CD14-positive monocyte (primary cell): ENCODE results near the gene ADAR. TPM values are rescaled to one million over a fixed set of nuclear protein-coding genes. Genes with fewer than 3 reads are reported as not detected.

Experiments
- DNase-seq, 3 donors: peaks; one replicate each; pipeline ENCODE4 v3.0.0-alpha.2; 2011 to 2022
- H2AFZ ChIP-seq: 2 replicates; pipeline ENCODE4 v1.6.0; 2012; ENCODE audit warnings: mild to moderate bottlenecking, low read depth, low read length, inconsistent platforms; ENCODE audit not compliant: insufficient read depth, poor library complexity, severe bottlenecking
- H3K27ac ChIP-seq, 2 donors: 1 replicate in 1 of 2; 2 replicates in 1 of 2; pipeline ENCODE4 v1.5.1; 2012 to 2013; ENCODE audit warnings: low read length in 2 of 2, control low read depth in 1 of 2, inconsistent platforms in 1 of 2, low read depth in 1 of 2, mild to moderate bottlenecking in 1 of 2
- H3K27me3 ChIP-seq, 2 donors: one replicate each; pipeline versions ENCODE4 v1.6.0 to v1.6.1; 2011 to 2013; ENCODE audit warnings: low read length in 2 of 2; ENCODE audit not compliant: control insufficient read depth in 2 of 2, insufficient read depth in 2 of 2
- H3K36me3 ChIP-seq, 2 donors: replicated peaks in 1 of 2; 1 replicate in 1 of 2; 2 replicates in 1 of 2; pipeline versions ENCODE4 v1.5.1 to v1.6.1; 2012 to 2013; ENCODE audit warnings: low read length in 2 of 2, control low read depth in 1 of 2, inconsistent platforms in 1 of 2, mild to moderate bottlenecking in 1 of 2; ENCODE audit not compliant: insufficient read depth in 2 of 2, control insufficient read depth in 1 of 2
- H3K4me1 ChIP-seq, 2 donors: 1 replicate in 1 of 2; 2 replicates in 1 of 2; pipeline versions ENCODE4 v1.5.1 to v1.6.1; 2012 to 2013; ENCODE audit warnings: low read length in 2 of 2, control low read depth in 1 of 2, inconsistent platforms in 1 of 2, mild to moderate bottlenecking in 1 of 2, moderate library complexity in 1 of 2; ENCODE audit not compliant: insufficient read depth in 2 of 2, control insufficient read depth in 1 of 2
- H3K4me2 ChIP-seq: replicated peaks from 2 replicates; pipeline ENCODE3; 2012; ENCODE audit warnings: low read length, moderate library complexity, mild to moderate bottlenecking; ENCODE audit not compliant: poor library complexity, severe bottlenecking; ENCODE audit errors: extremely low read depth
- H3K4me3 ChIP-seq, 3 experiments: fragments of 200-600 bp in 1 of 3; sonication (generic) in 1 of 3; replicated peaks in 1 of 3; 1 replicate in 2 of 3; 2 replicates in 1 of 3; pipeline ENCODE4 v1.5.1; 2011 to 2013; ENCODE audit warnings: low read length in 3 of 3, mild to moderate bottlenecking in 3 of 3, control low read depth in 2 of 3, low read depth in 2 of 3, inconsistent platforms in 1 of 3, moderate library complexity in 1 of 3
- H3K79me2 ChIP-seq: 2 replicates; pipeline ENCODE4 v1.6.0; 2012; ENCODE audit warnings: mild to moderate bottlenecking, control low read depth, inconsistent platforms, low read length, moderate library complexity; ENCODE audit not compliant: insufficient read depth
- H3K9ac ChIP-seq: 2 replicates; pipeline ENCODE4 v1.6.0; 2017; ENCODE audit warnings: low read length, mild to moderate bottlenecking; ENCODE audit not compliant: insufficient read depth, poor library complexity, severe bottlenecking
- H3K9me3 ChIP-seq, 2 donors: replicated peaks in 1 of 2; 1 replicate in 1 of 2; 2 replicates in 1 of 2; pipeline versions ENCODE4 v1.5.1 to v1.6.1; 2012 to 2013; ENCODE audit warnings: low read length in 2 of 2, control low read depth in 1 of 2; ENCODE audit not compliant: control insufficient read depth in 1 of 2, insufficient read depth in 1 of 2
- H4K20me1 ChIP-seq: 2 replicates; pipeline ENCODE4 v1.6.0; 2012; ENCODE audit warnings: mild to moderate bottlenecking, low read length, control low read depth, moderate library complexity; ENCODE audit not compliant: insufficient read depth
- H3K27ac Mint-ChIP-seq, 7 donors: one replicate each; pipeline ENCODE4 v1.8.0; 2020; ENCODE audit warnings: mild to moderate bottlenecking in 7 of 7, mixed read lengths in 7 of 7, moderate library complexity in 6 of 7, inconsistent platforms in 2 of 7
- H3K27me3 Mint-ChIP-seq, 3 donors: one replicate each; pipeline ENCODE4 v1.8.0; 2021 to 2022; ENCODE audit warnings: low read depth in 3 of 3, mild to moderate bottlenecking in 3 of 3, mixed read lengths in 3 of 3, moderate library complexity in 3 of 3, inconsistent platforms in 1 of 3
- H3K36me3 Mint-ChIP-seq, 2 donors: one replicate each; pipeline ENCODE4 v1.8.0; 2020; ENCODE audit warnings: mixed read lengths in 2 of 2, inconsistent platforms in 1 of 2, mild to moderate bottlenecking in 1 of 2
- H3K4me1 Mint-ChIP-seq: one replicate; pipeline ENCODE4 v1.8.0; 2020; ENCODE audit warnings: mild to moderate bottlenecking, mixed read lengths
- H3K4me3 Mint-ChIP-seq, 2 donors: one replicate each; pipeline ENCODE4 v1.8.0; 2020; ENCODE audit warnings: mild to moderate bottlenecking in 2 of 2, mixed read lengths in 2 of 2, moderate library complexity in 1 of 2
- H3K9me3 Mint-ChIP-seq, 7 donors: one replicate each; pipeline ENCODE4 v1.8.0; 2020 to 2022; ENCODE audit warnings: mixed read lengths in 7 of 7, mild to moderate bottlenecking in 6 of 7, moderate library complexity in 6 of 7, inconsistent platforms in 2 of 7
- WGBS: methylation state at CpG from one replicate; pipeline ENCODE4 v1.1.5; 2013; ENCODE audit warnings: missing lambda C conversion rate; ENCODE audit not compliant: insufficient coverage; 5-methylcytosine and 5-hydroxymethylcytosine counted together
- intact Hi-C, 2 donors: fragments of 100-400 bp; cut with micrococcal nuclease; formaldehyde crosslinking; loops; one replicate each; pipeline versions ENCODE4 v1.15.0 to v1.15.1; 2023
- polyA plus RNA-seq, 3 donors: library from polyadenylated mRNA; depleted of rRNA in 1 of 3; unstranded in 2 of 3; stranded (reverse) in 1 of 3; fragments of 300-500 nt in 2 of 3; fragments of >200 nt in 1 of 3; fragmentation: Illumina TruSeq in 2 of 3; gene quantifications; 1 replicate in 2 of 3; 2 replicates in 1 of 3; pipeline ENCODE4 v1.2.3, GENCODE V29; 2012 to 2021
- TF ChIP-seq, protein P1 (sequence below): fragments of 200-600 bp; IDR thresholded peaks from one replicate; pipeline ENCODE4 v1.8.0; 2022; ENCODE audit warnings: antibody characterized with exemption, mild to moderate bottlenecking

ADAR gene
- polyA plus RNA-seq, 3 donors = 57.3 to 100 (median 91.6) TPM

DNA sequence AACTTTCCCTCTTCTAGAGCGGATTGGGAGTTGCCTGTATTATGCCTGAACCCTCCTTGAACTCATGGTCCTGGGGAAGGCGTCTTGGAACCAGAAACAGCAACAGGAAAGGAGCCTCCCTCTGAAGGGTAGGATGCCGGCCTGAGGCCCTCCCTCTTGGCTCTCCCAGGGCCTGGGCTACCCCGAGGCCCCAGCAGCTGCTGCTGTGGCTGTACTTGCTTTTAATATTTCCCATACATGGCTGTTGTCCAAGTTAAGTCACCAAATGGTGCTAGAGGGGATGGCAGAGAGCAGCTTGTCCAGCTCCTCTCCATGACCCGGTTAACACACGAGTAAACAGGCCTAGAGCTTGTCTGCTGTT lies 29.9 kb downstream of the ADAR start:
- H3K79me2 ChIP-seq = no peaks in the 10 kb centered on the region
- Mint-ChIP-seq H3K36me3 (peaks cover 45 to 48% of the 10 kb centered on the region in 2 donors), H3K27me3 (peaks cover 1 to 6% (median 3%) of the 10 kb centered on the region in 3 donors), H3K4me3 (no peak overlapping the region), H3K9me3 (no peaks in the 10 kb centered on the region), H3K27ac (peak overlapping the region in 4 of 7 donors; percentile 36 to 56 (median 40)), H3K4me1 (no peaks in the 10 kb centered on the region)
- no peaks in the 10 kb centered on the region for H3K27me3 ChIP-seq
- WGBS = 86% methylated on average over 5 of the region's 6 CpGs
- peaks cover 65% of the 10 kb centered on the region for H4K20me1 ChIP-seq
- TF ChIP-seq, protein P1, sequence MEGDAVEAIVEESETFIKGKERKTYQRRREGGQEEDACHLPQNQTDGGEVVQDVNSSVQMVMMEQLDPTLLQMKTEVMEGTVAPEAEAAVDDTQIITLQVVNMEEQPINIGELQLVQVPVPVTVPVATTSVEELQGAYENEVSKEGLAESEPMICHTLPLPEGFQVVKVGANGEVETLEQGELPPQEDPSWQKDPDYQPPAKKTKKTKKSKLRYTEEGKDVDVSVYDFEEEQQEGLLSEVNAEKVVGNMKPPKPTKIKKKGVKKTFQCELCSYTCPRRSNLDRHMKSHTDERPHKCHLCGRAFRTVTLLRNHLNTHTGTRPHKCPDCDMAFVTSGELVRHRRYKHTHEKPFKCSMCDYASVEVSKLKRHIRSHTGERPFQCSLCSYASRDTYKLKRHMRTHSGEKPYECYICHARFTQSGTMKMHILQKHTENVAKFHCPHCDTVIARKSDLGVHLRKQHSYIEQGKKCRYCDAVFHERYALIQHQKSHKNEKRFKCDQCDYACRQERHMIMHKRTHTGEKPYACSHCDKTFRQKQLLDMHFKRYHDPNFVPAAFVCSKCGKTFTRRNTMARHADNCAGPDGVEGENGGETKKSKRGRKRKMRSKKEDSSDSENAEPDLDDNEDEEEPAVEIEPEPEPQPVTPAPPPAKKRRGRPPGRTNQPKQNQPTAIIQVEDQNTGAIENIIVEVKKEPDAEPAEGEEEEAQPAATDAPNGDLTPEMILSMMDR = no peak
- H3K4me2 ChIP-seq = no peak overlapping the region
- no peaks in the 10 kb centered on the region for H3K4me1 ChIP-seq
- H3K36me3 ChIP-seq = peaks cover 44 to 50% of the 10 kb centered on the region in 2 donors
- no peak overlapping the region for H3K4me3 ChIP-seq
- intact Hi-C loops = no loop called here
- no peaks in the 10 kb centered on the region for H3K9me3 ChIP-seq
- no peak overlapping the region for H3K27ac ChIP-seq
- no peak overlapping the region for H2AFZ ChIP-seq
- no peak for DNase-seq
- no peak overlapping the region for H3K9ac ChIP-seq

DNA sequence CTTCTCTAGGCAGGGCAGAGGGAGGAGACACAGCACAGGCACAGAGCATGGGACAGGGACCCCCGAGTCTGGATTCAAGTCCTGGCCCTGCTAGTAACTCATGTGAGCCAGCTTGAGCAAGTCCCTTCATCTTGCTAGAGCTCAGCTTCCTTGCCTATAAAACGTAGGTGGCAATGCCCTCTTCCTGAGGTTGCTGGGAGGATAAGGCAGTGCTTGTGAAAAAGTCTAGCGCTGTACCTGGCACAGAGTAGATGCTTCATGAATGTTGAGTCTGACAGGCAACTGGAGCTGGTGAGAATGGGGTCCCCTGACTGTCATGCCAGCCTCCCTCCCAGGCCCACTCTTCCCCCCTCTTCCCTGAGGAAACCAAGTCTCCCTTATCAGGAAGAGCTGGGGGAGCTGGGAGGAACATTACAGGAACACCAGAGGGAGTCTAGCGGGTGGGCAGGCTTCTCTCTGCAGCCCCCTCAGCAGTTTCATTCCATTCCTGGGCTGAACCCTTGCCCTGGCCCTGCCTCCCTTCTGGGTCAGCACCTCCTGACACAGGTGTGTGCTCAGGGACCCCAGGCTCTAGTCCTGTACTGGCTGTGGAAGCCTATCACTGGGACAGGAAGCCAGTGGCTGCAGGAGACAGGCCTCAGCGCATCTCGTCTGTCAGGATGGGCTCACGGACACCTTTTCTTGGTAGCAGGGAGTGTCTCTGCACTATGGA lies 30.5 kb downstream of the ADAR start:
- H3K4me2 ChIP-seq = no peak overlapping the region
- no peak overlapping the region for H2AFZ ChIP-seq
- TF ChIP-seq, protein P1 = no peak
- no peaks in the 10 kb centered on the region for H3K9me3 Mint-ChIP-seq
- no peak for DNase-seq
- no peak overlapping the region for H3K4me3 ChIP-seq
- H3K27me3 ChIP-seq = no peaks in the 10 kb centered on the region
- peaks cover 41 to 43% of the 10 kb centered on the region in 2 donors for H3K36me3 Mint-ChIP-seq
- intact Hi-C loops = no loop called here
- peaks cover 1 to 8% (median 3%) of the 10 kb centered on the region in 3 donors for H3K27me3 Mint-ChIP-seq
- H3K9me3 ChIP-seq = no peaks in the 10 kb centered on the region
- H4K20me1 ChIP-seq = peaks cover 60% of the 10 kb centered on the region
- 80% methylated on average over 3 of the region's 7 CpGs for WGBS
- H3K27ac Mint-ChIP-seq = peak overlapping the region in 2 of 7 donors; percentile 36 to 37
- H3K4me3 Mint-ChIP-seq = no peak overlapping the region
- H3K27ac ChIP-seq = no peak overlapping the region
- H3K9ac ChIP-seq = no peak overlapping the region
- H3K4me1 Mint-ChIP-seq = no peaks in the 10 kb centered on the region
- H3K4me1 ChIP-seq = no peaks in the 10 kb centered on the region
- peaks cover 39 to 45% of the 10 kb centered on the region in 2 donors for H3K36me3 ChIP-seq
- H3K79me2 ChIP-seq = no peaks in the 10 kb centered on the region
